Immature natural killer cell (primary cell): ENCODE data around the gene B4GALNT3. TPM values are rescaled to one million over a fixed set of nuclear protein-coding genes. Genes with fewer than 3 reads are reported as not detected.

ENCODE experiments used
- DNase-seq, 3 donors: peaks; one replicate each; pipeline ENCODE4 v3.0.0; 2022; ENCODE audit warnings: mixed read lengths in 1 of 3
- H3K27ac Mint-ChIP-seq, 6 donors: one replicate each; pipeline ENCODE4 v1.8.0; 2020; ENCODE audit warnings: mixed read lengths in 6 of 6, mild to moderate bottlenecking in 5 of 6, inconsistent platforms in 4 of 6, moderate library complexity in 3 of 6
- H3K27me3 Mint-ChIP-seq, 3 donors: one replicate each; pipeline ENCODE4 v1.8.0; 2020 to 2021; ENCODE audit warnings: low read depth in 3 of 3, mild to moderate bottlenecking in 3 of 3, mixed read lengths in 3 of 3, moderate library complexity in 3 of 3, inconsistent platforms in 1 of 3
- H3K36me3 Mint-ChIP-seq, 3 donors: one replicate each; pipeline ENCODE4 v1.8.0; 2020; ENCODE audit warnings: mixed read lengths in 3 of 3, inconsistent platforms in 2 of 3, mild to moderate bottlenecking in 2 of 3
- H3K4me1 Mint-ChIP-seq, 2 donors: one replicate each; pipeline ENCODE4 v1.8.0; 2020; ENCODE audit warnings: inconsistent platforms in 2 of 2, mild to moderate bottlenecking in 2 of 2, mixed read lengths in 2 of 2, moderate library complexity in 1 of 2
- H3K4me3 Mint-ChIP-seq, 5 donors: one replicate each; pipeline ENCODE4 v1.8.0; 2020; ENCODE audit warnings: mild to moderate bottlenecking in 5 of 5, mixed read lengths in 5 of 5, inconsistent platforms in 3 of 5, moderate library complexity in 3 of 5
- H3K9me3 Mint-ChIP-seq, 6 donors: one replicate each; pipeline ENCODE4 v1.8.0; 2020; ENCODE audit warnings: mild to moderate bottlenecking in 6 of 6, mixed read lengths in 6 of 6, inconsistent platforms in 4 of 6, moderate library complexity in 3 of 6
- polyA plus RNA-seq, 3 donors: library from polyadenylated mRNA; unstranded; fragments of 300-500 nt; fragmentation: Illumina TruSeq; gene quantifications; one replicate each; pipeline ENCODE4 v1.2.3, GENCODE V29; 2021

The B4GALNT3 gene
- polyA plus RNA-seq, 3 donors from 2014 or later = 0.03 to 13.1 (median 1.2) TPM

DNA sequence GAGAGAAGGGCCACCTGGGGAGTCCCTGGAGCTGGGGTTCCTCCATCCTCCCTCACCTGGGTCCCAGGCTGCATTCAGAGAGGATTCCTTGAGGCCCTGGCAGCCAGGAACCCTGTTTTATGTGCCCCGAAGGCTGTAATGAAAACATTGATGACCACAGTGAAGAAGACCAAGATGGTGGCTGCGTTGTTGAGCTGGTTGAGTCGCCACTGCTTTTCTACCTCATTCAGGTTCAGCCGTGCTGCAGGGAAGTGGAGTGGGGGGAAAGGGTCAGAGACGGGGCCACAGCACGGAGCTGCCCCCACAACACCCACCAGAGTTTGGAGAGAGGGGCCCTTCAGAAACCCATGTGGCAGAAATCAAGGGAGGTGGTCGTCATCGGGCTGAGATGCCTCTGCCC lies 105.4 kb downstream of the B4GALNT3 start:
- H3K4me3 Mint-ChIP-seq = peak overlapping the region; percentile 29 to 92 (median 83)
- H3K27me3 Mint-ChIP-seq = peaks cover 0 to 4% (median 2%) of the 10 kb centered on the region in 3 donors
- peaks cover 82 to 86% of the 10 kb centered on the region in 2 donors for H3K4me1 Mint-ChIP-seq
- peaks cover 0 to 3% (median 3%) of the 10 kb centered on the region in 3 donors for H3K36me3 Mint-ChIP-seq
- no peak for DNase-seq
- peak overlapping the region; percentile 44 to 99 (median 94) for H3K27ac Mint-ChIP-seq
- H3K9me3 Mint-ChIP-seq = no peaks in the 10 kb centered on the region

DNA sequence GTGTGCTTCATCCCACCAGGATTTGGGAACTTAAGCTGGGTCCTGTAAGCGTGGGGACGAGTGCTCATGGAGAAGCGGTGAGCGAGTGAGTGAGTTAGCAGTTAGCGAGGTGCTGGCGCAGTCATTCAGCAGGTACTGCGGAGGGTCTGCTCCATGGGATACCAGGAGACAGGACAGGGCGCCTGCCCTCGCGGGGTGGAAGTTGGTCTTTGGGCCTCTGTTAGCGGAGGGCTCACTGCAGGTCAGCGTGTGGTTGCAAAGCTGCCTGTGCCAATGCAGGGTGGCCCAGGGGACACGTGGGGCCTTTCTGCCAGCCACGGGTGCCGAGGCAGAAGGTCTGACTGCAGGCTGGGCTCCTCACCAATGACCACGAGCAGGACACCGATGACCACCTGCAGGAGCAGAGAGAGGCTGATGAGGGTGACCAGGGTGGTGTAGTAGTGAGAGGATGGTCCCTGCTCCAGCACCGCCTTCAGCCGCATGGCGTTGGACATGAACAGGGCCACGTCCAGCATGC lies 105.9 kb downstream of the B4GALNT3 start:
- no peaks in the 10 kb centered on the region for H3K9me3 Mint-ChIP-seq
- H3K4me1 Mint-ChIP-seq = peaks cover 80 to 83% of the 10 kb centered on the region in 2 donors
- peak overlapping the region; percentile 55 to 92 (median 83) for H3K4me3 Mint-ChIP-seq
- peaks cover 0 to 4% (median 2%) of the 10 kb centered on the region in 3 donors for H3K27me3 Mint-ChIP-seq
- no peak for DNase-seq
- peak overlapping the region; percentile 44 to 99 (median 94) for H3K27ac Mint-ChIP-seq
- no peaks in the 10 kb centered on the region for H3K36me3 Mint-ChIP-seq

DNA sequence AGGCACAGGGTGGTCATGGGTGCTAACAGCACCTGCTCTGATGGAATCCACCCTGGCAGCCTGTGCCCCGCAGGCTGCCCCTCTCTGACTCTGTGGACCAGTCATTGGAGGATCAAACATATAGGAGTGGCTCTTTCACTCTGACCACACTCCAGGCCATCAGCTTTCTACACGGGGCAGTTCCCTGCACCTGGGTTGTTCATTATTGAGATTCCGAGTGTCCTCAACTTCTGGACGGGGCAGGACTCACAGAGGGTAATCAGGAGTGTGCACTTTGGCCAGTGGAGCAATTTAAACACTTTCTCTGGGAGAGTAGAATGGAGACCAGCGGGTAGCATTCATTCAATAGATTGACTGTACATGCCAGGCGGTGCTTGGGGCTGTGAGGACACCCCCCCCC lies 108.7 kb downstream of the B4GALNT3 start:
- H3K4me1 Mint-ChIP-seq = peaks cover 65 to 74% of the 10 kb centered on the region in 2 donors

DNA sequence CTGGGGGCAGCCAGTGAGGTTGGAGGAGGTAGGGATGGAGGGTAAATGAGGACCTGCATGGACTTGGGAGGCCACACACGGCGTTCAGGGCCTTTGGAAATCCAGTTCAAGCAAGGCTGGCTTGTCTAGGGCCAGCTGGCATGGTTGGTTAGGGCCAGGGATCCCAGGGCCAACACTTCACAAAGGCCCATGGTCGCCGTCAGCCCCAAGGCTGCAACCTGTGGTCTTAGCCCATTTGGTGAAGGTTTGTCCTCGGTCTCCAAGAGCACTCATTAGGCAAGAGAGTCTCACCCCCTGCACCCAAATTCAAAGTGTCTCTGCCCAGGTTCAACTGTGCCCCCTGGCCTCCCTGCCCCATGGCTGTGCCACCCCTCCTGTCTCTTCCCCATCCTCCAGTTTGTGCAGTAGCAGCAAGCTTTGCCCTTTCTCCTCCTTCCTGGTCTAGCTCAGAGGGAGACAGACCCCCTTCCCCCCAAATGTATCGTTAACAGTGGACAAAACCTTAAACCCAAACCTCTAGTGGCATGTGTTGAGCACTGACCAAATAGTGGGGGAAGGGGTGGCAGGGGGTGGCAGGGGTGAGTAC lies 109.4 kb downstream of the B4GALNT3 start:
- Mint-ChIP-seq H3K27ac (peak overlapping the region in 4 of 6 donors; percentile 61 to 80 (median 72)), H3K4me1 (peaks cover 58 to 67% of the 10 kb centered on the region in 2 donors), H3K27me3 (no peaks in the 10 kb centered on the region), H3K9me3 (no peaks in the 10 kb centered on the region), H3K4me3 (peak overlapping the region; percentile 81 to 87 (median 84)), H3K36me3 (no peaks in the 10 kb centered on the region)
- no peak for DNase-seq

More for the DNA sequence above, 108.7 kb downstream of the B4GALNT3 start:
- H3K27me3 Mint-ChIP-seq = peaks cover 0 to 2% (median 0%) of the 10 kb centered on the region in 3 donors
- peak overlapping the region in 5 of 6 donors; percentile 48 to 81 (median 66) for H3K27ac Mint-ChIP-seq
- DNase-seq = no peak
- H3K9me3 Mint-ChIP-seq = no peaks in the 10 kb centered on the region
- H3K4me3 Mint-ChIP-seq = peak overlapping the region in 3 of 5 donors; percentile 12 to 58 (median 56)
- H3K36me3 Mint-ChIP-seq = no peaks in the 10 kb centered on the region

DNA sequence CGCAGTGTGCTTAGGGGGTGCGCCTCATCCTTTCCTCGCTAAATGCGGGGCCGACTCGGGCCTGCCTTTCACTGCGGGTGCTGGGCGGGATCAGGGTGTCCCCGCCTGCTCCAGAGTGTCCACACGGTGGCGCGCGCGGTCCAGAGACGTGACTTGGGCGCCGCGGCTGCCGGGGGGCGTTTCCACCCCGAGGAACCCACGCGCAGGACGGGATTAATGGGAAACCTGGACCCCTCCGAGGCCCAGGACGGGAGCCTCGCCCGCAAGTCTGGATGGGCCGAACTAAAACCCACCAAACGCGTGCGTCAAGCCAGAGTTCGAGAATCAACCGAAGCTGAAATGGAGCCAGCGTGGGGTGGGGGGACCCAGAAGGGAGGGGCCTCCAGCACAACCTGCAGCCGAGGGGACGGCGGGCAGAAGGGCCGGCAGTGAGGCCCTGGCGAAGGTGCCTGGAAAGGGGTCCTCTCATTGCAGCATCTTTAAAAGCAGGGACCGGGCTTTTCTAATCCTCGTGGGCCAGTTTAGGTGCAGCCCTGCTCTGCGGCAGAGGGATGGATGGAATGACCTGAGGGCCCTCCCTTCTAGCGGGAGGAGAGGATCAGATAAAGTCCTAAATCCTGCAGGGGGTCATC lies 110.2 kb downstream of the B4GALNT3 start:
- Mint-ChIP-seq H3K4me3 (peak overlapping the region; percentile 81 to 87 (median 84)), H3K9me3 (no peaks in the 10 kb centered on the region), H3K27me3 (no peaks in the 10 kb centered on the region), H3K4me1 (peaks cover 57 to 63% of the 10 kb centered on the region in 2 donors), H3K36me3 (no peaks in the 10 kb centered on the region), H3K27ac (peak overlapping the region in 4 of 6 donors; percentile 61 to 80 (median 72))
- DNase-seq = peak; percentile 80 to 83 (median 80)

DNA sequence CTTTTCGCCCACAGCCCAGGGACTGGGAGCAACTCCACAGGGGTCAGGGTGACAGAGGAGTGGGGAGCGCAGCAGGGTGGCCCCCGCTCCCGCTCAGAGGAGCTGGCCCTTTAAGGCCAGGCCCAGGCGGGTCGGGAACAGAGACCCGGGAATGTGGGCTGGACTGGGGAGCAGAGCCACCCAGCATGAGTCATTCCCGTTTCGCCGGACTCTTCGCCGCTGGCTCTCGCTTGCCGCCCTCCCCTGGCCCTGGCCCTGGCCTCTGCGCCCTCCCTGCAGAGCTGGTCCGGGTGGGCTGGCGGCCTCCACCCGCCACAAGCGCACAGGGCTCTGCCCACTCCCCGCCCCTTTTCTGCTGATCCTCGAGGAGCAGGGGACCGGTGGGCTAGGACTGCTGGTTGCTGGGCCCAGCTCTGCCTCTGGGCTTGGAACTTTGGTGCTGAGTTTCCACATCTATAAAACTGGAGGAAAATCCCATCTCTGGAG lies 110.7 kb downstream of the B4GALNT3 start:
- Mint-ChIP-seq H3K36me3 (no peaks in the 10 kb centered on the region), H3K27ac (no peak overlapping the region), H3K27me3 (no peaks in the 10 kb centered on the region), H3K4me1 (peaks cover 51 to 57% of the 10 kb centered on the region in 2 donors), H3K9me3 (no peaks in the 10 kb centered on the region), H3K4me3 (peak overlapping the region in 3 of 5 donors; percentile 21 to 35 (median 21))
- DNase-seq = no peak

DNA sequence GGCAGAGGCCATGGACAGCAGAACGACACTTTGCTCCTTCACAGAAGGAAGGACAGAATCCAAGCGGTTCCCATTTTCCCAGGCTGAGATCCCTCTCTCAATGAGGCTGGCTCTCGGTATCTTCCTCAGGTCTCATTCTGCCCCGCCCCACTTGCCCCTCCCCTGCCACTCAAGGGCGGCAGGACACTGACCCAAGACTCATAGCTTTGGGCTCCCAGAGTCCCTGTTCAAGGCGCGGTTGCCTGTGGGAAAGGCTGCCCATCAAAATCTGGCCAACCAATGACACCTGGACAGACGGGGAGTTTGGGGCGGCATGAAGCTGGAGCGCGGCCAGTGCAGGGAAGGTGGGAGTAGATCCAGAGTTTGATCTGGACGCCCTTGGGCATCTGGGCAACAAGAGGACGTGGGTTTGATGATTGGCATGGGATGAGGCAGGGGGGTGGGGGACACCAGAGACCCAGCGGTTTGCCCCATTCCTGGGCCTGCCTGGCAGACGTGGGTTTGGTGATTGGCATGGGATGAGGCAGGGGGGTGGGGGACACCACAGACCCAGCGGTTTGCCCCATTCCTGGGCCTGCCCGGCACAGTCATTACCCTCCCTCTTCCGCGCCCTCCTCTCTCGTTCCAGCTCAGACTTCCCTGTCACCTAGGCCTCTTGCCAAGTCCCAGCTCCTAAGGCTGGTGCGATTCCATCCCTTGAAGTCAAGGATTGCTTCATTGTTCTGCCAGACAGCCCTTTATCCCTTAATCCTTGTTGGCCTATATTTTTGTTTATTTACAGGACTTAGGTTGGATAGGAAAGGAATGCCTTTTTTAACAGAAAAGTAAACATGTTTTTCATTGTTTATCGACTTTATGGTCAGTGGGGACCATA lies 111.4 kb downstream of the B4GALNT3 start:
- Mint-ChIP-seq H3K27me3 (no peaks in the 10 kb centered on the region), H3K36me3 (no peaks in the 10 kb centered on the region), H3K27ac (peak overlapping the region in 1 of 6 donors; percentile 12), H3K4me3 (peak overlapping the region in 4 of 5 donors; percentile 21 to 63 (median 30)), H3K4me1 (peaks cover 49 to 52% of the 10 kb centered on the region in 2 donors), H3K9me3 (no peaks in the 10 kb centered on the region)
- DNase-seq = no peak

DNA sequence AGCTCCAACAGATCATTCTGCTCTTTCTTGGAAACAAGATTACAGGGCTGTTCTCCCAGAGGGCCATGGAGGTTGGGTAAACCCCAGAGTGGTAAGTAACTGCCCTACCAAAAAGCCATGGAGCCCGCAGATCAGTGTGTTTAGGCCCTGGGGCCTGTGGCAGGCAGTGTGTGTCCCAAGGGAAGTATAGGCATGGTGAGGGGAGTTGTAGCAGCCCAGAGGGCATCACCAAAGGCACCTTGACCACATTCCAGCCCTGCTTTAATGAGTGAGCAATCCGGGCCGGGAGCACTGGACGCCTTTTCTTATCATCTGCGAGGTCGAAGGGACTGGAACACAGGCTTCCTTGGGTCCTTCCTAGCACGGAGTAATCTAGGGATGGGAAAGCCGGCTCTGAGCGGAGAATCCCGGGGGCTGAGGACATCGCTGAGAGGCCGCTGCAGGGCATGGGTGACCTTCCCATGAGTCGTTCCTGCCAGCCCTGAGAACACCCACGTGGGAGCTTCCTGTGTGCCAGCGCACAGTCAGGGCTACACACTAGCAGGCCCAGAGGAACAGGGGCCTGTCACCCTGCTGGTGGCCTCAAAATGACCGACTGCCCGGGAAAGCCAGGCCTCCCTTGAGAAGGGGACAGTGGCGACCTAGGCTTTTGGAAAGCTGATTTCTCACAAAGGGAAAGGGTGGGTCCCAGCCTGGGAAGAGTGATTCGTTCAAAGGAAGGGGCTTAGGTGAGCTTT lies 112.2 kb downstream of the B4GALNT3 start:
- no peaks in the 10 kb centered on the region for H3K27me3 Mint-ChIP-seq
- DNase-seq = no peak

DNA sequence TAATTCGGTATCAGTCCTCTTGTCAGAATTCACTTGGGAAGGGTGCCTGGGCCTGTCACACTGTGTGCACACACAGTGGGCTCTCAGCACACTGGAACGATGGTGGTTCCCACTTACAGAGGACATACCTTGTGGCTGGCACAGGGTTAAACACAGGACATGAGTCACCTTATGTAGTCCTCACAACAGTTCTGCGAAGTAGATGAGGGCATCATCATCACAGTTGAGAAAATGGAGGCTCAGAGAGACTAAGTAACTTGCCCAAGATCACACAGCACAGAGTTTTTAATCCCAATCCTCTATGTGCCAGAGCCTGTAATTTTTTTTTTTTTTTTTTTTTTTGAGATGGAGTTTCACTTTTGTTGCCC lies 112.8 kb downstream of the B4GALNT3 start:
- peak overlapping the region in 1 of 5 donors; percentile 8 for H3K4me3 Mint-ChIP-seq
- H3K27ac Mint-ChIP-seq = peak overlapping the region in 2 of 6 donors; percentile 5 to 58
- peaks cover 44 to 46% of the 10 kb centered on the region in 2 donors for H3K4me1 Mint-ChIP-seq
- H3K36me3 Mint-ChIP-seq = no peaks in the 10 kb centered on the region
- no peaks in the 10 kb centered on the region for H3K27me3 Mint-ChIP-seq
- no peak for DNase-seq
- no peaks in the 10 kb centered on the region for H3K9me3 Mint-ChIP-seq

More for the DNA sequence above, 112.2 kb downstream of the B4GALNT3 start:
- Mint-ChIP-seq H3K36me3 (no peaks in the 10 kb centered on the region), H3K4me3 (peak overlapping the region in 1 of 5 donors; percentile 25), H3K4me1 (peaks cover 49 to 50% of the 10 kb centered on the region in 2 donors), H3K27ac (peak overlapping the region in 3 of 6 donors; percentile 5 to 58 (median 12)), H3K9me3 (no peaks in the 10 kb centered on the region)

DNA sequence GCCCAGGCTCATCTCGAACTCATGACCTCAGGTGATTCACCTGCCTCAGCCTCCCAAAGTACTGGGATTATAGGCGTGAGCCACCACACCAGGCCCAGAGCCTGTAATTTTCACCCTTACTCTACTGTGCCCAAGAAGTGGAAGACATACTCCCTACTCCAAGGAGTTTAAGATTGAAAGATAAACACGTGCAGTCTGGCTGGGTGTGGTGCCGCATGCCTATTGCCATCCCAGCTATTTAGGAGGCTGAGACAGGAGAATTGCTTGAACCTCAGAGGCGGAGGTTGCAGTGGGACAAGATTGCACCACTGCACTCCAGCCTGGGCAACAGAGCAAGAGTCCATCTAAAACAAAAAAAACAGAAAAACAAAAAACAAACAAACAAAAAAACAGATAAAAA lies 113.5 kb downstream of the B4GALNT3 start:
- H3K4me1 Mint-ChIP-seq = peaks cover 40 to 44% of the 10 kb centered on the region in 2 donors
- H3K36me3 Mint-ChIP-seq = no peaks in the 10 kb centered on the region
- no peak for DNase-seq
- no peak overlapping the region for H3K27ac Mint-ChIP-seq
- H3K4me3 Mint-ChIP-seq = no peak overlapping the region
- no peaks in the 10 kb centered on the region for H3K9me3 Mint-ChIP-seq
- peaks cover 0 to 2% (median 0%) of the 10 kb centered on the region in 3 donors for H3K27me3 Mint-ChIP-seq

DNA sequence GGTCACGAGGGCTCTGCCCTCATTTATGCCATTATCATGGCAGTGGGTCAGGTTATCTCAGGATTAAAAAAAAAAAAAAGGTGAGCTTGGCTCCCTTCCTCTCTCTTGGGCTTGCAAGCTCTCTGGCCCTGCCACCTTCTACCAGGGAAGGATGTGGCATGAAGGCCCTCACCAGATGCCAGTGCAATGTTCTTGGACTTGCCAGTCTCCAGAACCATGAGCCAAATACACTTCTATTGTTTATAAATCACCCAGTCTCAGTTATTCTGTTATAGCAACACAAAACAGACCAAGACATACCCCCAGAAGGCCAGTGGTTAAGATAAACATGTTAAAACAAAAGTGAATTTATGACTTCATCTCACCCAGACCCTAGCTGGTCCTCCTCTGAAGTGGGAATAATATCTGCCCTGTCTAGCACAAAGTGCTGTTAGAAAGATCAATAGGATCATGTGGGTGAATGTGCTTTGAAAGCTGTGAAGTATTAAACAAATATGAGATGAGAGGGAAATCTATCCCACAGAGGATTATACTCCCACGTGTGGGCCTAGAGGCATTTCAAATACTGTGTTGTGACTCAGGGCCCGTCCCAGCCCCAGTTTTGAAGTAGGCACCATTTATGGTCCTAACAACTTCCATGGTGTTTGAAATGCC lies 114.9 kb downstream of the B4GALNT3 start:
- Mint-ChIP-seq H3K36me3 (no peaks in the 10 kb centered on the region), H3K27ac (peak overlapping the region in 1 of 6 donors; percentile 58), H3K4me1 (peaks cover 29 to 31% of the 10 kb centered on the region in 2 donors), H3K27me3 (peaks cover 0 to 2% (median 0%) of the 10 kb centered on the region in 3 donors), H3K9me3 (no peaks in the 10 kb centered on the region), H3K4me3 (no peak overlapping the region)
- no peak for DNase-seq

DNA sequence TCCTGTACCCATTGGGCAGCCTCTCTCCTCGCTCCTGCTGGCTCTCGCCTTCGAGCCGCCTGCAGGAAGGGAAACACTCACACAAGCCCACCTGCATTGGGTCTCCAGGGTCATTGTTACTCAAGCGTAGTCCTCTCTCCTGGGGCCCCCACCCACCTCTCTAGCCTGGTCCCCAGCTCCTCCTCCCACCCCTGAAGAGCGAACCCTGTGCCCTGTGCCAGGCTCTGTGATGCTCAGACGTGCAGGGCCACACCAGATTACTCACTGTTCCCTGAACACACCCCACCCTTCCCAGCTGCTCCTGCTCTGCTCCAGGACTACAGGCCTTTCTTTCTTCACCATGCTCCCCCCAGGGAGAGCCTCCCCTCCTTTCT lies 115.4 kb downstream of the B4GALNT3 start:
- no peak overlapping the region for H3K27ac Mint-ChIP-seq
- peaks cover 26 to 28% of the 10 kb centered on the region in 2 donors for H3K4me1 Mint-ChIP-seq
- DNase-seq = no peak
- H3K36me3 Mint-ChIP-seq = no peaks in the 10 kb centered on the region
- H3K9me3 Mint-ChIP-seq = no peaks in the 10 kb centered on the region
- no peak overlapping the region for H3K4me3 Mint-ChIP-seq
- H3K27me3 Mint-ChIP-seq = peaks cover 0 to 2% (median 0%) of the 10 kb centered on the region in 3 donors
